H9 (cell line): Measurements from ENCODE around the gene ZNF587B. TPM values are rescaled to one million over a fixed set of nuclear protein-coding genes. Genes with fewer than 3 reads are reported as not detected.
"Not testable (repeated sequence)": the region's sequence is repeated elsewhere in the genome, so short reads cannot be mapped to it uniquely, and the experiment has no call there.

Experiments used
- DNase-seq: peaks from one replicate; pipeline ENCODE4 v3.0.0-alpha.2; 2017
- H2AFZ ChIP-seq: one replicate; pipeline ENCODE4 v1.6.1; 2013; ENCODE audit warnings: mild to moderate bottlenecking, low read length, control low read depth, moderate library complexity
- H2AK5ac ChIP-seq: 2 replicates; pipeline ENCODE4 v1.6.1; 2013; ENCODE audit warnings: low read length, control low read depth, mixed read lengths; ENCODE audit not compliant: insufficient read length
- H2BK120ac ChIP-seq: one replicate; pipeline ENCODE4 v1.6.1; 2013; ENCODE audit warnings: low read depth, mild to moderate bottlenecking, low read length, control low read depth, inconsistent platforms; ENCODE audit not compliant: poor library complexity, severe bottlenecking
- H2BK12ac ChIP-seq: 2 replicates; pipeline ENCODE4 v1.6.1; 2013; ENCODE audit warnings: low read length, control low read depth, mixed read lengths, low read depth; ENCODE audit not compliant: insufficient read length
- H2BK15ac ChIP-seq: 2 replicates; pipeline ENCODE4 v1.6.1; 2013; ENCODE audit warnings: low read depth, low read length, control low read depth
- H2BK20ac ChIP-seq: one replicate; pipeline ENCODE4 v1.6.1; 2013; ENCODE audit warnings: low read depth, mild to moderate bottlenecking, low read length, control low read depth, inconsistent platforms; ENCODE audit not compliant: poor library complexity, severe bottlenecking
- H2BK5ac ChIP-seq: 2 replicates; pipeline ENCODE4 v1.6.1; 2013; ENCODE audit warnings: low read length, control low read depth, mixed read lengths; ENCODE audit not compliant: insufficient read length
- H3K14ac ChIP-seq: 2 replicates; pipeline ENCODE4 v1.6.1; 2013; ENCODE audit warnings: low read length, control low read depth; ENCODE audit not compliant: insufficient read depth
- H3K18ac ChIP-seq: 2 replicates; pipeline ENCODE4 v1.6.1; 2013; ENCODE audit warnings: low read depth, mild to moderate bottlenecking, mixed read lengths, low read length, control low read depth; ENCODE audit not compliant: insufficient read length
- H3K23ac ChIP-seq: 2 replicates; pipeline ENCODE4 v1.6.1; 2013; ENCODE audit warnings: low read length, control low read depth, mixed read lengths, low read depth; ENCODE audit not compliant: insufficient read length
- H3K23me2 ChIP-seq: 2 replicates; pipeline ENCODE4 v1.6.1; 2013; ENCODE audit warnings: low read depth, mild to moderate bottlenecking, mixed read lengths, low read length, control low read depth; ENCODE audit not compliant: insufficient read length, poor library complexity, severe bottlenecking
- H3K27ac ChIP-seq: 2 replicates; pipeline ENCODE4 v1.5.1; 2013; ENCODE audit warnings: low read length, control low read depth, mixed read lengths, low read depth; ENCODE audit not compliant: insufficient read length
- H3K27me3 ChIP-seq: 2 replicates; pipeline ENCODE4 v1.6.1; 2013; ENCODE audit warnings: low read length, control low read depth, inconsistent platforms; ENCODE audit not compliant: insufficient read depth
- H3K4ac ChIP-seq: 2 replicates; pipeline ENCODE4 v1.6.1; 2013; ENCODE audit warnings: low read depth, mild to moderate bottlenecking, control low read depth, inconsistent platforms, low read length, moderate library complexity
- H3K4me1 ChIP-seq: 2 replicates; pipeline ENCODE4 v1.6.1; 2013; ENCODE audit warnings: low read length, control low read depth, inconsistent platforms; ENCODE audit not compliant: insufficient read depth
- H3K4me2 ChIP-seq: 2 replicates; pipeline ENCODE4 v1.6.1; 2013; ENCODE audit warnings: low read length, control low read depth, mixed read lengths; ENCODE audit not compliant: insufficient read length, insufficient read depth
- H3K56ac ChIP-seq: 2 replicates; pipeline ENCODE4 v1.6.1; 2013; ENCODE audit warnings: low read depth, mild to moderate bottlenecking, mixed read lengths, low read length, control low read depth; ENCODE audit not compliant: insufficient read length
- H3K79me1 ChIP-seq: 2 replicates; pipeline ENCODE4 v1.6.1; 2013; ENCODE audit warnings: low read depth, mild to moderate bottlenecking, moderate library complexity, low read length, control low read depth, inconsistent platforms; ENCODE audit not compliant: insufficient read depth, poor library complexity, severe bottlenecking
- H3K79me2 ChIP-seq: 2 replicates; pipeline ENCODE4 v1.6.1; 2013; ENCODE audit warnings: low read length, control low read depth, inconsistent platforms; ENCODE audit not compliant: insufficient read depth
- H3K9ac ChIP-seq: 2 replicates; pipeline ENCODE4 v1.6.1; 2013; ENCODE audit warnings: low read length, control low read depth, mixed read lengths; ENCODE audit not compliant: insufficient read length; ENCODE audit errors: extremely low read depth
- H3K9me3 ChIP-seq: one replicate; pipeline ENCODE4 v1.6.1; 2013; ENCODE audit warnings: low read depth, low read length, inconsistent platforms; ENCODE audit not compliant: control insufficient read depth
- H3T11ph ChIP-seq: one replicate; pipeline ENCODE4 v1.6.1; 2013; ENCODE audit warnings: mild to moderate bottlenecking, low read length, control low read depth, inconsistent platforms
- H4K20me1 ChIP-seq: one replicate; pipeline ENCODE4 v1.6.1; 2013; ENCODE audit not compliant: control insufficient read depth, insufficient read length, insufficient read depth
- H4K5ac ChIP-seq: 2 replicates; pipeline ENCODE4 v1.6.1; 2013; ENCODE audit warnings: low read depth, mild to moderate bottlenecking, mixed read lengths, low read length, control low read depth; ENCODE audit not compliant: insufficient read length
- H4K8ac ChIP-seq: replicated peaks from 2 replicates; pipeline ENCODE4 v1.6.1; 2013; ENCODE audit warnings: low read length, control low read depth, mixed read lengths, low read depth; ENCODE audit not compliant: insufficient read length
- H4K91ac ChIP-seq: 2 replicates; pipeline ENCODE4 v1.6.1; 2013; ENCODE audit warnings: low read depth, mild to moderate bottlenecking, moderate library complexity, mixed read lengths, low read length, control low read depth; ENCODE audit not compliant: insufficient read length
- H3K27ac Mint-ChIP-seq, 3 experiments: 2 replicates in 2 of 3; 3 replicates in 1 of 3; pipeline ENCODE4 v1.8.0; 2020 to 2021; ENCODE audit warnings: mixed read lengths in 3 of 3, mild to moderate bottlenecking in 1 of 3, moderate library complexity in 1 of 3
- H3K27me3 Mint-ChIP-seq: 2 replicates; pipeline ENCODE4 v1.8.0; 2021; ENCODE audit warnings: low read depth, mild to moderate bottlenecking, moderate library complexity, mixed read lengths
- H3K36me3 Mint-ChIP-seq, 3 experiments: 2 replicates in 2 of 3; 3 replicates in 1 of 3; pipeline ENCODE4 v1.8.0; 2020 to 2021; ENCODE audit warnings: low read depth in 3 of 3, mixed read lengths in 3 of 3; ENCODE audit not compliant: insufficient read depth in 1 of 3
- H3K4me1 Mint-ChIP-seq, 2 experiments: 2 replicates each; pipeline ENCODE4 v1.8.0; 2020; ENCODE audit warnings: mixed read lengths in 2 of 2
- H3K4me3 Mint-ChIP-seq, 2 experiments: 2 replicates in 1 of 2; 3 replicates in 1 of 2; pipeline ENCODE4 v1.8.0; 2020 to 2021; ENCODE audit warnings: mild to moderate bottlenecking in 2 of 2, mixed read lengths in 2 of 2, moderate library complexity in 1 of 2
- H3K9me3 Mint-ChIP-seq, 2 experiments: 2 replicates in 1 of 2; 3 replicates in 1 of 2; pipeline ENCODE4 v1.8.0; 2020; ENCODE audit warnings: mild to moderate bottlenecking in 2 of 2, mixed read lengths in 2 of 2, moderate library complexity in 1 of 2
- CTCF ChIP-seq: fragments of 200-600 bp; sonication (generic); conservative IDR thresholded peaks from 3 replicates; pipeline ENCODE4 v1.8.0; 2021; ENCODE audit warnings: antibody characterized with exemption, mild to moderate bottlenecking
- WGBS: extraction: QIAGEN DNeasy Blood & Tissue Kit; methylation state at CpG from one replicate; pipeline ENCODE4 v1.1.7; 2013; ENCODE audit warnings: missing lambda C conversion rate, low lambda C conversion rate, mixed read lengths; ENCODE audit not compliant: insufficient read length; ENCODE audit errors: extremely low coverage; 5-methylcytosine and 5-hydroxymethylcytosine counted together
- total RNA-seq: library from RNA; stranded (reverse); gene quantifications from 2 replicates; pipeline ENCODE4 v1.2.1, GENCODE V29; 2021

The ZNF587B gene
- total RNA-seq, 1 experiment from 2014 or later: 45.2 TPM

GRCh38 chr19:57841122-57841763, 11.1 kb downstream of the ZNF587B start:
- Histone ChIP-seq H3K23ac (no peak overlapping the region), H3K9ac (no peak overlapping the region), H3T11ph (no peak overlapping the region), H3K14ac (no peak overlapping the region), H4K20me1 (no peaks in the 10 kb centered on the region), H2BK5ac (no peak overlapping the region), H2AK5ac (no peak overlapping the region), H4K91ac (no peak overlapping the region), H3K4me1 (no peaks in the 10 kb centered on the region), H4K8ac (no peak overlapping the region), H3K18ac (no peak overlapping the region), H3K56ac (no peak overlapping the region), H3K4ac (no peak overlapping the region), H3K79me2 (peaks cover 17% of the 10 kb centered on the region; the same call in 1 of the 2 replicates), H3K23me2 (no peaks in the 10 kb centered on the region), H2BK120ac (no peak overlapping the region), H3K27me3 (no peaks in the 10 kb centered on the region), H3K4me2 (no peak overlapping the region), H3K27ac (no peak overlapping the region), H4K5ac (no peak overlapping the region), H2BK20ac (no peak overlapping the region), H3K79me1 (no peaks in the 10 kb centered on the region), H2BK12ac (no peak overlapping the region), H2AFZ (no peak overlapping the region), H2BK15ac (no peak overlapping the region), H3K9me3 (no peaks in the 10 kb centered on the region)
- peak overlapping the region in 1 of 3 experiments; percentile 13; a peak in 1 of 7 replicates for H3K27ac Mint-ChIP-seq
- no CpG with 5 or more reads among the region's 6 CpGs for WGBS
- H3K27me3 Mint-ChIP-seq: no peaks in the 10 kb centered on the region
- H3K36me3 Mint-ChIP-seq: peaks cover 43 to 82% (median 61%) of the 10 kb centered on the region in 3 experiments; a peak in 6 of 7 replicates
- no peak for TF ChIP-seq CTCF
- H3K9me3 Mint-ChIP-seq: no peaks in the 10 kb centered on the region
- no peak overlapping the region for H3K4me3 Mint-ChIP-seq
- DNase-seq: no peak
- no peaks in the 10 kb centered on the region for H3K4me1 Mint-ChIP-seq

GRCh38 chr19:57847164-57847563, 17.1 kb downstream of the ZNF587B start:
- H2AK5ac ChIP-seq, H2BK12ac ChIP-seq, H3K4me3 Mint-ChIP-seq, H2BK120ac ChIP-seq, H4K5ac ChIP-seq, H3K27me3 Mint-ChIP-seq, H3K27me3 ChIP-seq, H3K23ac ChIP-seq, H3K14ac ChIP-seq, H2AFZ ChIP-seq, H3K56ac ChIP-seq, H3K27ac Mint-ChIP-seq, H3K9ac ChIP-seq, H3K9me3 ChIP-seq, H4K8ac ChIP-seq, H2BK5ac ChIP-seq, DNase-seq, H3K4me1 ChIP-seq, H3K79me1 ChIP-seq, H3K79me2 ChIP-seq, H3T11ph ChIP-seq, H2BK15ac ChIP-seq, H2BK20ac ChIP-seq, H4K91ac ChIP-seq, H4K20me1 ChIP-seq, H3K18ac ChIP-seq, H3K9me3 Mint-ChIP-seq, H3K4me2 ChIP-seq, H3K4ac ChIP-seq, H3K23me2 ChIP-seq, H3K27ac ChIP-seq: not testable (repeated sequence)
- H3K36me3 Mint-ChIP-seq: peaks cover 31 to 38% (median 31%) of the 10 kb centered on the region in 3 experiments
- H3K4me1 Mint-ChIP-seq: peaks cover 18 to 21% of the 10 kb centered on the region in 2 experiments
- WGBS: no CpG with 5 or more reads among the region's 3 CpGs
